ENCODE measurements around the gene PIEZO2.

GRCh38 chr18:10896851-10897250 lies 252.5 kb downstream of the PIEZO2 start:
- TF ChIP-seq RARB (CRISPR knock-in tag; IDR thresholded peaks at IDR 0.05) (no peak), PATZ1 (CRISPR knock-in tag; IDR thresholded peaks at IDR 0.05; ENCODE audit: borderline replicate concordance) (no peak), SNAI2 (CRISPR knock-in tag; IDR thresholded peaks at IDR 0.05) (no peak), ZC3H10 (CRISPR knock-in tag; IDR thresholded peaks at IDR 0.05) (no peak), CREB5 (CRISPR knock-in tag; IDR thresholded peaks at IDR 0.05; ENCODE audit: low read depth) (no peak), ZFP30 (CRISPR knock-in tag; IDR thresholded peaks at IDR 0.05) (no peak)
- TF ChIP-seq, protein P1, sequence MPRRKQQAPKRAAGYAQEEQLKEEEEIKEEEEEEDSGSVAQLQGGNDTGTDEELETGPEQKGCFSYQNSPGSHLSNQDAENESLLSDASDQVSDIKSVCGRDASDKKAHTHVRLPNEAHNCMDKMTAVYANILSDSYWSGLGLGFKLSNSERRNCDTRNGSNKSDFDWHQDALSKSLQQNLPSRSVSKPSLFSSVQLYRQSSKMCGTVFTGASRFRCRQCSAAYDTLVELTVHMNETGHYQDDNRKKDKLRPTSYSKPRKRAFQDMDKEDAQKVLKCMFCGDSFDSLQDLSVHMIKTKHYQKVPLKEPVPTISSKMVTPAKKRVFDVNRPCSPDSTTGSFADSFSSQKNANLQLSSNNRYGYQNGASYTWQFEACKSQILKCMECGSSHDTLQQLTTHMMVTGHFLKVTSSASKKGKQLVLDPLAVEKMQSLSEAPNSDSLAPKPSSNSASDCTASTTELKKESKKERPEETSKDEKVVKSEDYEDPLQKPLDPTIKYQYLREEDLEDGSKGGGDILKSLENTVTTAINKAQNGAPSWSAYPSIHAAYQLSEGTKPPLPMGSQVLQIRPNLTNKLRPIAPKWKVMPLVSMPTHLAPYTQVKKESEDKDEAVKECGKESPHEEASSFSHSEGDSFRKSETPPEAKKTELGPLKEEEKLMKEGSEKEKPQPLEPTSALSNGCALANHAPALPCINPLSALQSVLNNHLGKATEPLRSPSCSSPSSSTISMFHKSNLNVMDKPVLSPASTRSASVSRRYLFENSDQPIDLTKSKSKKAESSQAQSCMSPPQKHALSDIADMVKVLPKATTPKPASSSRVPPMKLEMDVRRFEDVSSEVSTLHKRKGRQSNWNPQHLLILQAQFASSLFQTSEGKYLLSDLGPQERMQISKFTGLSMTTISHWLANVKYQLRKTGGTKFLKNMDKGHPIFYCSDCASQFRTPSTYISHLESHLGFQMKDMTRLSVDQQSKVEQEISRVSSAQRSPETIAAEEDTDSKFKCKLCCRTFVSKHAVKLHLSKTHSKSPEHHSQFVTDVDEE (CRISPR knock-in tag; IDR thresholded peaks at IDR 0.05), result no peak

All from SK-N-SH treated with all-trans-retinoic acid at 6 μM for 48 hours (cell line).